Body of pancreas (tissue), 4 donors: Measurements from ENCODE around the gene SLC22A23. TPM values are rescaled to one million over a fixed set of nuclear protein-coding genes. Genes with fewer than 3 reads are reported as not detected.

ENCODE experiments used
- ATAC-seq: fragments of 150-250 bp; one replicate; pipeline ENCODE4 v1.9.1; 2016
- DNase-seq, 4 donors: peaks; one replicate each; pipeline ENCODE4 v3.0.0-alpha.2; 2019
- H3K27ac ChIP-seq, 4 donors: fragments of 200-600 bp; sonication (generic); 1 replicate in 3 of 4; 2 replicates in 1 of 4; pipeline versions ENCODE4 v1.5.1 to v1.6.1; 2016 to 2019; ENCODE audit warnings: mild to moderate bottlenecking in 1 of 4, mixed read lengths in 1 of 4, moderate library complexity in 1 of 4
- H3K27me3 ChIP-seq, 2 donors: fragments of 200-600 bp; sonication (generic); one replicate each; pipeline ENCODE4 v1.6.0; 2016; ENCODE audit warnings: mild to moderate bottlenecking in 1 of 2
- H3K36me3 ChIP-seq, 2 donors: fragments of 200-600 bp; sonication (generic); replicated peaks in 1 of 2; 2 replicates each; pipeline ENCODE4 v1.5.1; 2016; ENCODE audit warnings: low read depth in 2 of 2; ENCODE audit not compliant: insufficient read depth in 1 of 2
- H3K4me1 ChIP-seq: fragments of 200-600 bp; sonication (generic); one replicate; pipeline ENCODE4 v1.6.0; 2016
- H3K4me3 ChIP-seq, 2 donors: fragments of 200-600 bp; sonication (generic); 1 replicate in 1 of 2; 2 replicates in 1 of 2; pipeline ENCODE4 v1.5.1; 2016 to 2019
- H3K9me3 ChIP-seq, 3 donors: fragments of 200-600 bp; sonication (generic); 1 replicate in 2 of 3; 2 replicates in 1 of 3; pipeline ENCODE4 v1.5.1; 2016
- POLR2A ChIP-seq, 3 donors: fragments of 450-650 bp; IDR thresholded peaks; one replicate each; pipeline ENCODE4 v1.6.1; 2016; ENCODE audit warnings: antibody characterized with exemption in 3 of 3, mild to moderate bottlenecking in 2 of 3
- WGBS, 2 donors: methylation state at CpG; one replicate each; pipeline ENCODE4 v1.1.5; 2017; 5-methylcytosine and 5-hydroxymethylcytosine counted together
- intact Hi-C: fragments of 100-400 bp; cut with DNase I; formaldehyde crosslinking; loops from one replicate; pipeline ENCODE4 v1.15.1; 2023
- total RNA-seq, 2 donors: library from RNA; depleted of rRNA; stranded (reverse); fragments of >200 nt; gene quantifications; one replicate each; pipeline ENCODE4 v1.1.0, GENCODE V29; 2016
- TF ChIP-seq, protein P1 (sequence below), 7 experiments: fragments of 450-650 bp in 4 of 7; fragments of 200-600 bp in 3 of 7; sonication (generic) in 3 of 7; IDR thresholded peaks; one replicate each; pipeline ENCODE4 v1.5.1; 2016 to 2019; ENCODE audit warnings: antibody characterized with exemption in 7 of 7

The SLC22A23 gene
- total RNA-seq, 2 donors from 2014 or later: 20.4 to 32.2 TPM

DNA sequence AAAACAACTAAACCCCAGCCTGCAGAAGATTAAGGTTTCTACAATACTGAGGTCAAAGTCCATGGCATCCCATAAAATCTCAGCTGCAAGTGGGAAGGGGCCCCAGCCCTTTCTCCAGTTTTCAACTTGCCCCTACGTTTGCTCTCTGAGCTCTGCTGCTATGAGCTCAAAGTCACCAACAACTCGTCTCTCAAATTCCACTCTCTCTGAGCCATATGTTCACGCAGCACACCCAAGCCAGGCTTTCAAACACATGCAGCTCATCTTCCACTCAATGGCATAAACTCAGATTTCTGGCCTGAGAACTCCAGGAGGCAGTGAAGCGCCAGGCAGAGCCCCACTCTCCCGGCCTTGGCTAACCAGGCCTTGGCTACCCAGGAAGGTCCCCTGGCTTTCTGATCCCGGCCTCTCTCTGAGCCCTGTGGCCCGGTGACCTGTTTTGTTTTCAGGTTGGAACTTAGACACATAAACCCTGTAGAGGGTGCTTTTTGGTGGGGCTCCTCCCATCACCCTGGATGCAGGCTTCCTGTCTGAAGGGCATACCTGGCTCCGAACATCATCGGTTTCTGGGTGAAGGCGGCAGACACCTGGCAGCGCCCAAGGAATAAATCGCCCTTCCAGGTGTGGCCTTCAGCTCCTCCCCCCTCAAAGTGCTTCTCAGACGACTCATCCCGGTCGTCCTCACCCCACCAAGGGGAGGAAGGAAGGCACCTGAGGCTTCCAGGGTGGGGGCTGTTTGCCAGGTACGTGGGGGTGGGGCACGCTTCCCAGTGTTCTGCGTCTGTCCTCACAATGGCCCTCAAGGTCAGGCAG is 12.4 kb downstream of the SLC22A23 start:
- no peak for ATAC-seq
- Histone ChIP-seq H3K4me1 (peaks cover 17% of the 10 kb centered on the region), H3K4me3 (no peak overlapping the region), H3K36me3 (no peaks in the 10 kb centered on the region), H3K9me3 (no peaks in the 10 kb centered on the region), H3K27me3 (no peaks in the 10 kb centered on the region), H3K27ac (no peak overlapping the region)
- WGBS, 2 donors: 87 to 91% methylated on average over 14 to 18 of the region's 18 CpGs
- intact Hi-C loops: no loop called here
- no peak for TF ChIP-seq POLR2A (IDR thresholded peaks at IDR 0.05)
- DNase-seq: no peak

DNA sequence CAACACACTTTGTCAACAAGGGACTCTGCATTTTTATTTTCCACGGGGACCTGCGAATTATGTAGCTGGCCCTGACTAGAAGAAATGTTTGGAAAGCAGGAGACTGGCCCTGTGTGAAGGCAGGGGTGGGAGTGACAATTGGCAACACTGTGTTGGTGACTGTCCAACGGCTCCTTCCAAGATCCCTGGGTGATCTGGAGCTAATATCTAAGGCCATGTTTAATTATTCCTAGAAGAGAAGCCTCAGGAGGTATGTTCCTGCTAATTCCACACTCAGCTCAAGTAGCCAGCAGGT is 13.7 kb downstream of the SLC22A23 start:
- 22 to 37% methylated on average over 3 of the region's 3 CpGs for WGBS, 2 donors
- peaks cover 17% of the 10 kb centered on the region for H3K4me1 ChIP-seq
- DNase-seq: no peak
- H3K36me3 ChIP-seq: no peaks in the 10 kb centered on the region
- no peaks in the 10 kb centered on the region for H3K9me3 ChIP-seq
- no peak overlapping the region for H3K4me3 ChIP-seq
- H3K27me3 ChIP-seq: no peaks in the 10 kb centered on the region
- no peak overlapping the region for H3K27ac ChIP-seq
- TF ChIP-seq, protein P1, sequence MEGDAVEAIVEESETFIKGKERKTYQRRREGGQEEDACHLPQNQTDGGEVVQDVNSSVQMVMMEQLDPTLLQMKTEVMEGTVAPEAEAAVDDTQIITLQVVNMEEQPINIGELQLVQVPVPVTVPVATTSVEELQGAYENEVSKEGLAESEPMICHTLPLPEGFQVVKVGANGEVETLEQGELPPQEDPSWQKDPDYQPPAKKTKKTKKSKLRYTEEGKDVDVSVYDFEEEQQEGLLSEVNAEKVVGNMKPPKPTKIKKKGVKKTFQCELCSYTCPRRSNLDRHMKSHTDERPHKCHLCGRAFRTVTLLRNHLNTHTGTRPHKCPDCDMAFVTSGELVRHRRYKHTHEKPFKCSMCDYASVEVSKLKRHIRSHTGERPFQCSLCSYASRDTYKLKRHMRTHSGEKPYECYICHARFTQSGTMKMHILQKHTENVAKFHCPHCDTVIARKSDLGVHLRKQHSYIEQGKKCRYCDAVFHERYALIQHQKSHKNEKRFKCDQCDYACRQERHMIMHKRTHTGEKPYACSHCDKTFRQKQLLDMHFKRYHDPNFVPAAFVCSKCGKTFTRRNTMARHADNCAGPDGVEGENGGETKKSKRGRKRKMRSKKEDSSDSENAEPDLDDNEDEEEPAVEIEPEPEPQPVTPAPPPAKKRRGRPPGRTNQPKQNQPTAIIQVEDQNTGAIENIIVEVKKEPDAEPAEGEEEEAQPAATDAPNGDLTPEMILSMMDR (IDR thresholded peaks at IDR 0.05): no peak
- TF ChIP-seq POLR2A (IDR thresholded peaks at IDR 0.05): no peak
- no peak for ATAC-seq
- intact Hi-C loops: no loop called here

DNA sequence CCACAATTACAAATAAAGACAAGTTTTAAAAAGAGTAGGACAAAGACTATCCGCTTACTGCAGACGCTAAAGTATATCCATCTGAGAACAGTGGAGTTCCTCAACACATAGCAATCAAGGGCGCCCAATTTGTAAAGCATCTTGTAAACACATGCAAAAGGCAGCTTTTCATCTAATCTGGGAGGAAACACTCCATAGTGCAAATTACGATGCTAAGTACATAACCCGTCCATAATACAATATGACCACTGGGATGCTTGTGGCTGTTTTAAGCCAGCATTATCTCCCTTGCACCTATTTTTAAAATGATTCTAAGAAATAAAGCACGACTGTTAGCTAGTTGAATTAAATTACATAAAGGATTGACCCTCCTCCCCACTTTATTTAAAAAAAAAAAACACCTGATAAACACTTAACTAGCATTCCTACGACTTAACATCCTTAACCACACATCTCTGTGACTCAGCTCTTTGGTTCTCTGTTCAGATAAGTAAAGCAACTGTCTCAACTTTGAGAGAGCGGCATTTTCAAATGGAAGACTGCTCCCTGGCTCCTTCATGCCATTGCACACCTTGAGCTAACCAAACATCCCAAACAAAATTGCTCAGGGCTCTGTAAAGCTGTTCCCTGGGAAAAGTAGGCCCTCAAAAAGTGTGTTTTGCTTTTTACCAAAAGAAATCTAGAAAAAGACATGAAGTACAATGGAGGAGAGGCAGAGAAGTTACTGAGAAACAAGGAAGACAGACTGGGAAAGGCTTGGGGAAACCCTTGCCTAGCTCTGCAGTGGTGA is 14.2 kb downstream of the SLC22A23 start:
- Histone ChIP-seq H3K9me3 (no peaks in the 10 kb centered on the region), H3K27me3 (no peaks in the 10 kb centered on the region), H3K36me3 (no peaks in the 10 kb centered on the region), H3K4me1 (peaks cover 17% of the 10 kb centered on the region), H3K4me3 (no peak overlapping the region), H3K27ac (no peak overlapping the region)
- ATAC-seq (no peak), DNase-seq (no peak)
- no peak for TF ChIP-seq POLR2A (IDR thresholded peaks at IDR 0.05)
- WGBS, 2 donors: 78 to 81% methylated on average over 8 of the region's 8 CpGs
- intact Hi-C loops: no loop called here

- TF ChIP-seq POLR2A (IDR thresholded peaks at IDR 0.05): no peak
- TF ChIP-seq, protein P1 (IDR thresholded peaks at IDR 0.05): no peak
- intact Hi-C loops: no loop called here
- H3K9me3 ChIP-seq: no peaks in the 10 kb centered on the region
- DNase-seq (no peak), ATAC-seq (no peak)
- no peak overlapping the region for H3K4me3 ChIP-seq
- peaks cover 17% of the 10 kb centered on the region for H3K4me1 ChIP-seq
- WGBS, 2 donors: 91 to 100% methylated on average over 3 to 5 of the region's 5 CpGs
- H3K27me3 ChIP-seq: no peaks in the 10 kb centered on the region
- no peaks in the 10 kb centered on the region for H3K36me3 ChIP-seq
- H3K27ac ChIP-seq: no peak overlapping the region
Measured at GRCh38 chr6:3440911-3441310, 15.9 kb downstream of the SLC22A23 start.

DNA sequence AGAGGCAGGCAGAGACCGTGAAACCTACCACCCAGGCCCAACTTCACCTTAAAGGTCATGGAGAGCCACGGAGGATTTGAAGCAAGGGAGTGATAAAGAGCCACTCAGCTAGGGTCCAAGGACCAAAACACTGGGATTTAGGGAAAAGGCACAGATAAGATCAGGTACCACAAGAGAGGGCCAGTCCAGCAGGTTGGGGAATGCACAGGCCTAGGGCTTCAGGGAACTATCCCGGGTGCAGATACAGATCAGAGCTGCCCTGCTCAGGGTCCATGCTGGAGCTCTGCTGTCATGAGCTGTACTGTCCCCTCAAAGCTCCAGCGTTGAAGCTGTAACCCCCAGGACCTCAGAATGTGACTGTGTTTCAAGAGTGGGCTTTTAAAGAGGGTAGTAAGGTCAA is 16.9 kb downstream of the SLC22A23 start:
- 56 to 65% methylated on average over 4 of the region's 4 CpGs for WGBS, 2 donors

More for the DNA sequence above, 16.9 kb downstream of the SLC22A23 start:
- DNase-seq (no peak), ATAC-seq (no peak)
- Histone ChIP-seq H3K27ac (no peak overlapping the region), H3K9me3 (no peaks in the 10 kb centered on the region), H3K4me1 (peaks cover 17% of the 10 kb centered on the region), H3K27me3 (no peaks in the 10 kb centered on the region), H3K4me3 (no peak overlapping the region), H3K36me3 (no peaks in the 10 kb centered on the region)
- TF ChIP-seq, protein P1 (IDR thresholded peaks at IDR 0.05): no peak
- TF ChIP-seq POLR2A (IDR thresholded peaks at IDR 0.05): no peak
- intact Hi-C loops: no loop called here
